Lower leg skin (tissue), 4 donors: ENCODE results near the gene TRIM6. TPM values are rescaled to one million over a fixed set of nuclear protein-coding genes. Genes with fewer than 3 reads are reported as not detected.

Experiments used
- DNase-seq, 2 donors: peaks; one replicate each; pipeline ENCODE4 v3.0.0-alpha.2; 2019; ENCODE audit warnings: low spot score in 2 of 2
- H3K4me3 ChIP-seq: fragments of 200-600 bp; sonication (generic); 2 replicates; pipeline ENCODE4 v1.5.1; 2017; ENCODE audit warnings: mild to moderate bottlenecking, low read depth; ENCODE audit not compliant: poor library complexity, severe bottlenecking
- POLR2A ChIP-seq, 2 donors: fragments of 450-650 bp; IDR thresholded peaks; one replicate each; pipeline ENCODE4 v1.6.1; 2016 to 2017; ENCODE audit warnings: antibody characterized with exemption in 2 of 2, mild to moderate bottlenecking in 1 of 2, moderate library complexity in 1 of 2
- WGBS, 2 donors: methylation state at CpG; one replicate each; pipeline ENCODE4 v1.1.5; 2018; 5-methylcytosine and 5-hydroxymethylcytosine counted together
- intact Hi-C: fragments of 100-400 bp; cut with DNase I; formaldehyde crosslinking; loops from one replicate; pipeline ENCODE4 v1.15.0; 2023; ENCODE audit warnings: low total_unique reads
- total RNA-seq, 4 donors: library from RNA; depleted of rRNA; stranded (reverse); fragments of >200 nt; gene quantifications; one replicate each; pipeline ENCODE4 v1.1.0, GENCODE V29; 2016
- TF ChIP-seq, protein P1 (sequence below), 3 donors: fragments of 450-650 bp; IDR thresholded peaks; one replicate each; pipeline ENCODE4 v1.5.1; 2016; ENCODE audit warnings: antibody characterized with exemption in 3 of 3, mild to moderate bottlenecking in 3 of 3, moderate library complexity in 2 of 3

The TRIM6 gene
- 1 to 10 TPM; 1.0 to 2.7 (median 2.0) TPM for total RNA-seq

DNA sequence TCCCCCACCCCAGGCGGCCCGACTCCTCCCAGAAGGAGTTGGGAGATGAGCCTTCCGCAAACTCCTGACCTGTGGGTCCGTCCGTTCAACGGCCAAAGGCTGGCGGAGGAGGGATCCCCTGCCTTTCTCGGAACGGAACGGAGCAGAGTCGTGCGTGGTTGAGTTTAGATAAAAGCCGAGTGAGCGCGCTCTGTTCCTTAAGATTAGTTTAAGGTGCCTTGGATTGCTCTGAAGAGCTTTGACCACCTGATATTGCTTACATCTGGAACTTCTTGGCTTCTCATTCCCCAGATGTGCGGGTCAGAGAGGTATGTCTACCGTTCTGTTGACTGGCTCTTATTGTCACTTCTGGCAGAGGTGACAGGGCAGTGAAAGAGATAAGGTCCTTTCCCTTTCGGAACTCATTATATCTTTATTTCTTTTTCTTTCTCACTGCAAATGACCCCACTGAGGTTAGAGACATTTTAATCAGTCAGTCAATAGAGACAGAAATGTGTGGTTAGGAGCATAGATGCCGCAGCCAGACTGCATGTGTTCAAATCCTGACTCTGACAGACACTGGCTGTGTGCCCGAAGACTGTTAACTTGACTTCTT lies at the start of gene TRIM6:
Gene TRIM6, plus strand, starts transcription at position 31 of the 595 bp plus-strand sequence. Its CDS starts 261 bp downstream, at position 292.
- intact Hi-C loops: no loop called here
- peak in 1 of 2 donors; percentile 87 for DNase-seq
- 6% methylated on average over 19 to 20 of the region's 20 CpGs for WGBS, 2 donors
- no peak for TF ChIP-seq POLR2A (IDR thresholded peaks at IDR 0.05)
- TF ChIP-seq, protein P1, sequence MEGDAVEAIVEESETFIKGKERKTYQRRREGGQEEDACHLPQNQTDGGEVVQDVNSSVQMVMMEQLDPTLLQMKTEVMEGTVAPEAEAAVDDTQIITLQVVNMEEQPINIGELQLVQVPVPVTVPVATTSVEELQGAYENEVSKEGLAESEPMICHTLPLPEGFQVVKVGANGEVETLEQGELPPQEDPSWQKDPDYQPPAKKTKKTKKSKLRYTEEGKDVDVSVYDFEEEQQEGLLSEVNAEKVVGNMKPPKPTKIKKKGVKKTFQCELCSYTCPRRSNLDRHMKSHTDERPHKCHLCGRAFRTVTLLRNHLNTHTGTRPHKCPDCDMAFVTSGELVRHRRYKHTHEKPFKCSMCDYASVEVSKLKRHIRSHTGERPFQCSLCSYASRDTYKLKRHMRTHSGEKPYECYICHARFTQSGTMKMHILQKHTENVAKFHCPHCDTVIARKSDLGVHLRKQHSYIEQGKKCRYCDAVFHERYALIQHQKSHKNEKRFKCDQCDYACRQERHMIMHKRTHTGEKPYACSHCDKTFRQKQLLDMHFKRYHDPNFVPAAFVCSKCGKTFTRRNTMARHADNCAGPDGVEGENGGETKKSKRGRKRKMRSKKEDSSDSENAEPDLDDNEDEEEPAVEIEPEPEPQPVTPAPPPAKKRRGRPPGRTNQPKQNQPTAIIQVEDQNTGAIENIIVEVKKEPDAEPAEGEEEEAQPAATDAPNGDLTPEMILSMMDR (IDR thresholded peaks at IDR 0.05): no peak
- H3K4me3 ChIP-seq: no peak within 1 kb of the TSS

- no peak for DNase-seq
- TF ChIP-seq, protein P1 (IDR thresholded peaks at IDR 0.05): no peak
- TF ChIP-seq POLR2A (IDR thresholded peaks at IDR 0.05): no peak
- H3K4me3 ChIP-seq: no peak overlapping the region
- 100% methylated on average over 1 of the region's 1 CpG for WGBS, 2 donors
- intact Hi-C loops: no loop called here
Measured at GRCh38 chr11:5547982-5548381, 48.5 kb upstream of the TRIM6 start.

- DNase-seq: no peak
- WGBS, 2 donors: 39 to 40% methylated on average over 1 of the region's 1 CpG
- intact Hi-C loops: no loop called here
- TF ChIP-seq POLR2A (IDR thresholded peaks at IDR 0.05): no peak
- TF ChIP-seq, protein P1 (IDR thresholded peaks at IDR 0.05): no peak
- no peak within 1 kb of the TSS for H3K4me3 ChIP-seq
Measured at GRCh38 chr11:5548440-5548839, 48.0 kb upstream of the TRIM6 start, which contains the start of gene OR52H1. TSS of gene OR52H1 (minus strand) at chr11:5548540. CDS start at chr11:5545505, 3,035 bp downstream.

DNA sequence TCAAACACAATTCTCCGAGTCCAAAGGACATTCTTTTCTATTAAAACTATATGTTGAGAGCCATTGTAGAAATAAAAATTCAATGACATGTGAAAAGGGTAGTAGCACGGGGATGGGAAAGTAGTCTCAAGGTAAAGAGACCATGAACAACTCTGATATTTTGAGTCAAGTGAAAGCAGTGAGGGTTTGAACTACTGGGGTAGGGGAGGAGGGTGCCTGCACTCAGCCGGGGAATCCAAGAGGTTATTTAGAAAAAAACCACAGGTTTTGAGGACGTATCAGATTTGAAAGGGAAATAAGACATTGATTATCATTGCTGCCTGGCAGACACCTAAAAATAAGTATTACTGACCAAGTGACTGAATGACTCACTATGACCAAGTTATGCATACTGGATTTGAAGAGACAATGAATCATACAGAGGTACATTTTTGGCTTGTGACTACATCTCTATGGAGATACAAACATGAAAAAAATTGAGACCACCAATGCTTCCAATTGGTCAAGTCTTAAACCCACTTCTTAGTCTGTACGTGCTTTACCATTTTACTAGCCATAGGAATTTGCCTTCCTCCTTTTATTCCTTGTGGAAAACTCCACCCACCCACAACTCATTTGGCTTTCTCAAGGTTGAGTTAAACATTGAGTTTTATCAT lies 45.9 kb upstream of the TRIM6 start:
- no peak for TF ChIP-seq POLR2A (IDR thresholded peaks at IDR 0.05)
- TF ChIP-seq, protein P1 (IDR thresholded peaks at IDR 0.05): no peak
- 64 to 81% methylated on average over 5 of the region's 5 CpGs for WGBS, 2 donors
- intact Hi-C loops: no loop called here
- no peak for DNase-seq
- H3K4me3 ChIP-seq: no peak overlapping the region

GRCh38 chr11:5553343-5553742 lies 43.1 kb upstream of the TRIM6 start:
- intact Hi-C loops: no loop called here
- TF ChIP-seq POLR2A (IDR thresholded peaks at IDR 0.05): no peak
- TF ChIP-seq, protein P1 (IDR thresholded peaks at IDR 0.05): no peak
- DNase-seq: no peak
- H3K4me3 ChIP-seq: no peak overlapping the region
